ENCODE measurements around the gene HDLBP. TPM values are rescaled to one million over a fixed set of nuclear protein-coding genes. Genes with fewer than 3 reads are reported as not detected.

Gene HDLBP
- total RNA-seq, 1 donor from 2014 or later = 300 TPM

- intact Hi-C loops (cut with DNase I) = loop anchor here (10.0 kb wide), 1 partner anchor 79 kb away; no protein-coding TSS in a partner anchor
- no peak for TF ChIP-seq POLR2AphosphoS5 (IDR thresholded peaks at IDR 0.05; ENCODE audit: insufficient read depth in 1 of 2, low read depth in 1 of 2)
- no peak for TF ChIP-seq POLR2A (IDR thresholded peaks at IDR 0.05)
- TF ChIP-seq, protein P1, sequence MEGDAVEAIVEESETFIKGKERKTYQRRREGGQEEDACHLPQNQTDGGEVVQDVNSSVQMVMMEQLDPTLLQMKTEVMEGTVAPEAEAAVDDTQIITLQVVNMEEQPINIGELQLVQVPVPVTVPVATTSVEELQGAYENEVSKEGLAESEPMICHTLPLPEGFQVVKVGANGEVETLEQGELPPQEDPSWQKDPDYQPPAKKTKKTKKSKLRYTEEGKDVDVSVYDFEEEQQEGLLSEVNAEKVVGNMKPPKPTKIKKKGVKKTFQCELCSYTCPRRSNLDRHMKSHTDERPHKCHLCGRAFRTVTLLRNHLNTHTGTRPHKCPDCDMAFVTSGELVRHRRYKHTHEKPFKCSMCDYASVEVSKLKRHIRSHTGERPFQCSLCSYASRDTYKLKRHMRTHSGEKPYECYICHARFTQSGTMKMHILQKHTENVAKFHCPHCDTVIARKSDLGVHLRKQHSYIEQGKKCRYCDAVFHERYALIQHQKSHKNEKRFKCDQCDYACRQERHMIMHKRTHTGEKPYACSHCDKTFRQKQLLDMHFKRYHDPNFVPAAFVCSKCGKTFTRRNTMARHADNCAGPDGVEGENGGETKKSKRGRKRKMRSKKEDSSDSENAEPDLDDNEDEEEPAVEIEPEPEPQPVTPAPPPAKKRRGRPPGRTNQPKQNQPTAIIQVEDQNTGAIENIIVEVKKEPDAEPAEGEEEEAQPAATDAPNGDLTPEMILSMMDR (IDR thresholded peaks at IDR 0.05) = no peak
- DNase-seq (ENCODE audit: extremely low spot score in 2 of 2) = no peak
These were observed 89.5 kb downstream of the HDLBP start for GRCh38 chr2:241225983-241226382.

GRCh38 chr2:241225545-241225944 is 89.9 kb downstream of the HDLBP start:
- Histone ChIP-seq H3K4me1 (peaks cover 12% of the 10 kb centered on the region), H3K27ac (no peak overlapping the region), H3K4me3 (no peak overlapping the region), H3K27me3 (no peaks in the 10 kb centered on the region), H3K36me3 (peaks cover 0 to 40% of the 10 kb centered on the region in 2 donors), H3K9me3 (no peaks in the 10 kb centered on the region)
- no peak for DNase-seq (ENCODE audit: extremely low spot score in 2 of 2)
- intact Hi-C loops (cut with DNase I) = loop anchor here (10.0 kb wide), 1 partner anchor 79 kb away; no protein-coding TSS in a partner anchor
- TF ChIP-seq POLR2AphosphoS5 (IDR thresholded peaks at IDR 0.05; ENCODE audit: insufficient read depth in 1 of 2, low read depth in 1 of 2) (no peak), POLR2A (IDR thresholded peaks at IDR 0.05) (no peak)
- TF ChIP-seq, protein P1 (IDR thresholded peaks at IDR 0.05) = no peak

More at GRCh38 chr2:241225983-241226382, 89.5 kb downstream of the HDLBP start:
- peaks cover 12% of the 10 kb centered on the region for H3K4me1 ChIP-seq
- no peaks in the 10 kb centered on the region for H3K9me3 ChIP-seq
- H3K4me3 ChIP-seq = no peak overlapping the region
- no peak overlapping the region for H3K27ac ChIP-seq
- peaks cover 0 to 45% of the 10 kb centered on the region in 2 donors for H3K36me3 ChIP-seq
- no peaks in the 10 kb centered on the region for H3K27me3 ChIP-seq

DNA sequence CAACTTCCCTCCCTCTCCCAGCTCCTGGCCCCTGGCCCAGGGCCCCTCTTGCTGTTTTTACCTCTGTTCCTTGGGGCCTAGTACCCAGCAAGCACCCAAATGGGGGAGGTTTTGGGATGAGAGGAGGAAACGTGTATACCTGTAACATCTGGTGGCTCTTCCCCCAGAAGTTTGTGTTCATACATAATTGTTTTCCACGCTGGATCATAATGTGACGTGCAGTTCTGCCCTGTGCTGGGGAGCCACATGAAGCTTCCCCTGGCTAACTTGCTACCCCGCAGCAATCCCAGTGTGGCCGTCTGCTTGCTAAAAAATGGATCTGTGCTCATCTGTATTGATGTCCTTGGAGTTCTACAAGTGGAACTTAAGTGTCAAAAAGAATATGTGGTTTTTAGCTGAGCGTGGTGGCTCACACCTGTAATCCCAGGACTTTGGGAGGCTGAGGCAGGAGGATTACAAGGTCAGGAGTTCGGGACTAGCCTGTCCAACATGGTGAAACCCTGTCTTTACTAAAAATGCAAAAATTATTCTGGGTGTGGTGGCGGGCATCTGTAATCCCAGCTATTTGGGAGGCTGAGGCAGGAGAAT is 90.5 kb downstream of the HDLBP start:
- no peak overlapping the region for H3K27ac ChIP-seq
- DNase-seq (ENCODE audit: extremely low spot score in 2 of 2) = no peak
- intact Hi-C loops (cut with DNase I) = loop anchor here (10.0 kb wide), 1 partner anchor 80 kb away; no protein-coding TSS in a partner anchor
- peaks cover 0 to 34% of the 10 kb centered on the region in 2 donors for H3K36me3 ChIP-seq
- H3K4me1 ChIP-seq = peaks cover 12% of the 10 kb centered on the region
- TF ChIP-seq POLR2AphosphoS5 (IDR thresholded peaks at IDR 0.05; ENCODE audit: insufficient read depth in 1 of 2, low read depth in 1 of 2) = no peak
- TF ChIP-seq, protein P1 (IDR thresholded peaks at IDR 0.05) = no peak
- no peak for TF ChIP-seq POLR2A (IDR thresholded peaks at IDR 0.05)
- no peak overlapping the region for H3K4me3 ChIP-seq
- H3K9me3 ChIP-seq = no peaks in the 10 kb centered on the region
- H3K27me3 ChIP-seq = no peaks in the 10 kb centered on the region

- Histone ChIP-seq H3K36me3 (peaks cover 0 to 27% of the 10 kb centered on the region in 2 donors), H3K4me3 (no peak overlapping the region), H3K27ac (no peak overlapping the region), H3K9me3 (no peaks in the 10 kb centered on the region), H3K4me1 (peaks cover 12% of the 10 kb centered on the region), H3K27me3 (no peaks in the 10 kb centered on the region)
- no peak for DNase-seq (ENCODE audit: extremely low spot score in 2 of 2)
- TF ChIP-seq POLR2AphosphoS5 (IDR thresholded peaks at IDR 0.05; ENCODE audit: insufficient read depth in 1 of 2, low read depth in 1 of 2) (no peak), POLR2A (IDR thresholded peaks at IDR 0.05) (no peak)
- TF ChIP-seq, protein P1 (IDR thresholded peaks at IDR 0.05) = no peak
- intact Hi-C loops (cut with DNase I) = loop anchor here (10.0 kb wide), 1 partner anchor 81 kb away; no protein-coding TSS in a partner anchor
These were observed 91.2 kb downstream of the HDLBP start for GRCh38 chr2:241224018-241224850.
